Neutrophil (primary cell): ENCODE data around the gene POU1F1.
"Not testable (repeated sequence)": the region's sequence is repeated elsewhere in the genome, so short reads cannot be mapped to it uniquely, and the experiment has no call there.

Source experiments
- H3K27ac ChIP-seq: fragments of 200-600 bp; sonication (generic); 2 replicates; pipeline ENCODE4 v1.5.1; 2016; ENCODE audit warnings: mild to moderate bottlenecking, moderate library complexity
- H3K27me3 ChIP-seq: fragments of 200-600 bp; sonication (generic); 2 replicates; pipeline ENCODE4 v1.6.0; 2016; ENCODE audit warnings: mild to moderate bottlenecking
- H3K36me3 ChIP-seq: fragments of 200-600 bp; sonication (generic); 2 replicates; pipeline ENCODE4 v1.5.1; 2017
- H3K4me1 ChIP-seq, 2 experiments: fragments of 200-600 bp in 1 of 2; sonication (generic) in 1 of 2; 1 replicate in 1 of 2; 2 replicates in 1 of 2; pipeline versions ENCODE4 v1.5.1 to v1.6.1; 2013 to 2016; ENCODE audit warnings: low read depth in 1 of 2, low read length in 1 of 2, mild to moderate bottlenecking in 1 of 2, moderate library complexity in 1 of 2; ENCODE audit not compliant: control insufficient read depth in 1 of 2, insufficient read depth in 1 of 2
- H3K4me3 ChIP-seq, 2 experiments: fragments of 200-600 bp in 1 of 2; sonication (generic) in 1 of 2; 1 replicate in 1 of 2; 2 replicates in 1 of 2; pipeline ENCODE4 v1.5.1; 2013 to 2016; ENCODE audit warnings: low read depth in 1 of 2, low read length in 1 of 2, mild to moderate bottlenecking in 1 of 2, moderate library complexity in 1 of 2
- H3K9me3 ChIP-seq: fragments of 200-600 bp; sonication (generic); 2 replicates; pipeline ENCODE4 v1.5.1; 2016
- TF ChIP-seq, protein P1 (sequence below): fragments of 200-600 bp; sonication (generic); IDR thresholded peaks from 2 replicates; pipeline ENCODE4 v1.5.1; 2016; ENCODE audit warnings: antibody characterized with exemption

Gene POU1F1

DNA sequence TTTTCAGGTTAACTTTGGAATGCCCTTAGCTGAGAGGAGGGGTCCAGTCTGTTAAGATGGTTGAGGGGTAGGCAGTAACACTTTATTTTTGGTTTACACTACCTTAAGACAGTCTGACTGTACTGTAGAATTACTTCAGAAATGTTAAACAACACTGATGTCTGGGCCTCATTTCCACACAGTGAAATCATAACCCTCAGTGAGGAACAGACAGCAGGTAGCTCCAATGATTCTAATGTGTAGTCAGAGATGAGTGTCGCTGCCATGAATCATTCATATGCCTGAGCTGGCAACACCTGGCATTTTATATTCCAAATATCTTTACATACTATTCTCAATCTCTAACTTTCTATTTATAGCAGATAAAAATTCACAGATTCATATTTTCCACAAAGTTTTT lies 37.3 kb upstream of the POU1F1 start:
- Histone ChIP-seq H3K9me3 (no peaks in the 10 kb centered on the region), H3K27ac (no peak overlapping the region), H3K36me3 (no peaks in the 10 kb centered on the region), H3K27me3 (no peaks in the 10 kb centered on the region), H3K4me3 (no peak overlapping the region), H3K4me1 (no peaks in the 10 kb centered on the region)
- TF ChIP-seq, protein P1, sequence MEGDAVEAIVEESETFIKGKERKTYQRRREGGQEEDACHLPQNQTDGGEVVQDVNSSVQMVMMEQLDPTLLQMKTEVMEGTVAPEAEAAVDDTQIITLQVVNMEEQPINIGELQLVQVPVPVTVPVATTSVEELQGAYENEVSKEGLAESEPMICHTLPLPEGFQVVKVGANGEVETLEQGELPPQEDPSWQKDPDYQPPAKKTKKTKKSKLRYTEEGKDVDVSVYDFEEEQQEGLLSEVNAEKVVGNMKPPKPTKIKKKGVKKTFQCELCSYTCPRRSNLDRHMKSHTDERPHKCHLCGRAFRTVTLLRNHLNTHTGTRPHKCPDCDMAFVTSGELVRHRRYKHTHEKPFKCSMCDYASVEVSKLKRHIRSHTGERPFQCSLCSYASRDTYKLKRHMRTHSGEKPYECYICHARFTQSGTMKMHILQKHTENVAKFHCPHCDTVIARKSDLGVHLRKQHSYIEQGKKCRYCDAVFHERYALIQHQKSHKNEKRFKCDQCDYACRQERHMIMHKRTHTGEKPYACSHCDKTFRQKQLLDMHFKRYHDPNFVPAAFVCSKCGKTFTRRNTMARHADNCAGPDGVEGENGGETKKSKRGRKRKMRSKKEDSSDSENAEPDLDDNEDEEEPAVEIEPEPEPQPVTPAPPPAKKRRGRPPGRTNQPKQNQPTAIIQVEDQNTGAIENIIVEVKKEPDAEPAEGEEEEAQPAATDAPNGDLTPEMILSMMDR, result no peak

DNA sequence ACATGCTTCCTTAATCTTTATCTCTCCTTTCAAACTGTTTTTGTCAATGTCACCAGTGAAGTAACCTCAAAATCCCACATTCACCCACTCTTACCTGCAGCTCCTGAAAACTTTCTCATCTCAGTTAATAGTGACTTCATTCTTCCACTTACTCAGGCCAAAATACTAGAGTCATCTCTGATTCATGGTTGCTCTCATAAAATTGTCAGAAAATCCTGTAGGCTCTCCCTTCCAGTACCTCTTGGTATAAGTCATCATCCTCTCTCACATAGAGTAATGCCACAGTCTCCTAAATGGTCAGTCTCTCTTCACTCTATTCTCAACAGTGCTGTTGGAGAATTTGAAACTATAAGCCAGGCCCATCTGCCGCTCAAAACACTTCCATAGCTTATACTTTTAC lies 34.9 kb upstream of the POU1F1 start:
- H3K27me3 ChIP-seq, result no peaks in the 10 kb centered on the region
- H3K27ac ChIP-seq, result no peak overlapping the region
- TF ChIP-seq, protein P1, result no peak
- no peaks in the 10 kb centered on the region for H3K9me3 ChIP-seq
- H3K4me1 ChIP-seq, result no peaks in the 10 kb centered on the region
- no peak overlapping the region for H3K4me3 ChIP-seq
- no peaks in the 10 kb centered on the region for H3K36me3 ChIP-seq

DNA sequence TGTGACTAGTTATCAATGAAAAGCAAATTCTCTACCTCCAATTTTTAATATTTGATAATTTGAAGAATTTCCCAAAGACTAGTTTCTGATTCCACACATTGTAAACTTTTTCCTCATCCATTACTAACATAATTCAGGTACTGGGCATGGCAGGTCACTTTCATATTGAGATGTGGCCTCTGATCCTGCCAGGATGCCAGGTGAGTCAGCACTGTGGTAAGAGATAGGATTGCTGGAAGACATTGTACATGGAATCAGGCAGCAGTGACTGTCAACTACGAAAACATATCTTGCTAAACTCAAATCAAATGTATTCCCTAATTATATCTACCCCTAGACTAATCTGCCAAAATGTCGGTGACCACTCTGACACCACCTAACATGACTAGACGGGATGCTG lies 33.2 kb upstream of the POU1F1 start:
- H3K27me3 ChIP-seq, result no peaks in the 10 kb centered on the region
- TF ChIP-seq, protein P1, result no peak
- H3K9me3 ChIP-seq, result no peaks in the 10 kb centered on the region
- no peak overlapping the region for H3K4me3 ChIP-seq
- no peaks in the 10 kb centered on the region for H3K4me1 ChIP-seq
- H3K36me3 ChIP-seq, result no peaks in the 10 kb centered on the region
- H3K27ac ChIP-seq, result no peak overlapping the region

DNA sequence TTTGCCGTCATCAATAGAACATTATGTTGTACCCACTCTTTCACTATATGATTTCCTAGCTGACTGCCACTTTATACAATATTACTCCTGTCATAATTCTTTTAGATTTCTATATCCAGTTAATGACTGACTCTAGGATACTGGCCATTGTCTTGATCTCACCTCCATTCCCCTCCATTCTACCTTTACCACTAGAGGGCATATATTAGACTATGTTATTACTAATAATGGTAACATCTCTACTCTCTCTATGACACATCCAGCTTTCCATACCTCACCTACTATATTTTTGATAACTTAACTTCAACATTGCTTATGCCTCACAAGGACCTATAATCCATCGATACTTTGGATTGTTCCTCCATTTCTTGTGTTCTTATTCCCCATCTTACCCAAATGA lies 31.4 kb upstream of the POU1F1 start:
- TF ChIP-seq, protein P1, result no peak
- H3K4me1 ChIP-seq, result no peaks in the 10 kb centered on the region

DNA sequence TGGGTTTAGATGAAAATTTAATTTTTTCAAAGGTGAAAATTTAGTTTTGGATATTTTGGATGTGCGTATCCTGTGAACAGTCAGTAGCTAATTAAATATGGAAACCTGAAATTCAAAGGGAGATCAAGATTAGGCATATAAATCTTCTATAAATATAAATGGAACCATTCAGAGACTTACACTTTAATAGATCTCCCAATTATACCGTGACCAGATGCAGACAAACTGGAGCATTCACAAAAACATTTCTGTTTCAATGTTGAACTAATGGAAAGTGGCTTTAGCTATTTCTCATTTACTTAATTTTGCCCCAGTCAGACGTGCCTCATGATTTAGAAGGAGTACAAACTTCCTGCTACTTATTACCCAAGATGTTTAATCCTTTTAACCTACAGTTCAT lies 29.1 kb upstream of the POU1F1 start:
- Histone ChIP-seq H3K27me3 (no peaks in the 10 kb centered on the region), H3K27ac (no peak overlapping the region), H3K36me3 (no peaks in the 10 kb centered on the region), H3K9me3 (no peaks in the 10 kb centered on the region), H3K4me3 (no peak overlapping the region), H3K4me1 (no peaks in the 10 kb centered on the region)
- TF ChIP-seq, protein P1, result no peak

More for the DNA sequence above, 31.4 kb upstream of the POU1F1 start:
- Histone ChIP-seq H3K9me3 (no peaks in the 10 kb centered on the region), H3K27ac (no peak overlapping the region), H3K27me3 (no peaks in the 10 kb centered on the region), H3K4me3 (no peak overlapping the region), H3K36me3 (no peaks in the 10 kb centered on the region)

DNA sequence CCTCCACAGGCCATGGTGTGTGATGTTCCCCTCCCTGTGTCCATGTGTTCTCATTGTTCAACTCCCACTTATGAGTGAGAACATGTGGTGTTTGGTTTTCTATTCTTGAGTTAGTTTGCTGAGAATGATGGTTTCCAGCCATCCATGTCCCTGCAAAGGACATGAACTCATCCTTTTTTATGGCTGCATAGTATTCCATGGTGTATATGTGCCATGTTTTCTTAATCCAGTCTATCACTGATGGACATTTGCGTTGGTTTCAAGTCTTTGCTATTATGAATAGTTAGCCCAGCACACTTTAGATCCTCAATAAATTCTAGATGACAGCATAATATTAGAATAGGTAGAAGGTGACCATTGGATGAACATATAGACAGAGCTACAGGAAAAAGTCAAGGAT lies 28.6 kb upstream of the POU1F1 start:
- not testable (repeated sequence) for H3K36me3 ChIP-seq, H3K4me3 ChIP-seq, H3K4me1 ChIP-seq, H3K27me3 ChIP-seq, H3K27ac ChIP-seq, H3K9me3 ChIP-seq
